Left lung (tissue), 10 donors: Measurements from ENCODE around the gene ACRV1. TPM values are rescaled to one million over a fixed set of nuclear protein-coding genes. Genes with fewer than 3 reads are reported as not detected.

Experiments
- ATAC-seq: fragments of 200-7000 bp; cut with Tn5 transposase; one replicate; pipeline ENCODE4 v1.9.1; 2020; ENCODE audit warnings: moderate library complexity
- DNase-seq, 4 donors: peaks; one replicate each; pipeline ENCODE4 v3.0.0-alpha.2; 2013 to 2020
- H3K27ac ChIP-seq, 2 donors: fragments of 200-600 bp; sonication (generic) in 1 of 2; one replicate each; pipeline versions ENCODE4 v1.5.0 to v1.8.0; 2020 to 2021
- H3K27me3 ChIP-seq, 2 donors: fragments of 200-600 bp; sonication (generic) in 1 of 2; one replicate each; pipeline versions ENCODE4 v1.5.0 to v1.8.0; 2020 to 2021
- H3K36me3 ChIP-seq, 2 donors: fragments of 200-600 bp; sonication (generic) in 1 of 2; one replicate each; pipeline versions ENCODE4 v1.5.0 to v1.8.0; 2020 to 2021
- H3K4me1 ChIP-seq, 2 donors: fragments of 200-600 bp; one replicate each; pipeline ENCODE4 v1.8.0; 2021
- H3K4me3 ChIP-seq, 2 donors: fragments of 200-600 bp; sonication (generic) in 1 of 2; one replicate each; pipeline versions ENCODE4 v1.5.0 to v1.8.0; 2020 to 2021; ENCODE audit warnings: mild to moderate bottlenecking in 1 of 2
- H3K9me3 ChIP-seq, 2 donors: fragments of 200-600 bp; sonication (generic) in 1 of 2; one replicate each; pipeline versions ENCODE4 v1.5.0 to v1.8.0; 2020 to 2021
- intact Hi-C, 2 donors: fragments of 100-400 bp; cut with DNase I; formaldehyde crosslinking; loops; one replicate each; pipeline versions ENCODE4 v1.11.2 to v1.14.2; 2022
- polyA plus RNA-seq, 6 donors: library from polyadenylated mRNA; unstranded; fragments of 120-200 nt; gene quantifications; one replicate each; pipeline ENCODE4 v1.2.1, GENCODE V29; 2013; ENCODE audit not compliant: insufficient read length in 6 of 6
- total RNA-seq, 2 donors: library from RNA; stranded (reverse); fragmentation: NEBNext Ultra II Directional; extraction: Animal tissue kit (Norgen Biotek cat#: 25700); gene quantifications; one replicate each; pipeline ENCODE4 v1.2.1, GENCODE V29; 2021
- TF ChIP-seq, protein P1 (sequence below), 2 donors: fragments of 200-600 bp; sonication (generic) in 1 of 2; IDR thresholded peaks; one replicate each; pipeline versions ENCODE4 v1.5.0 to v1.8.0; 2021; ENCODE audit warnings: antibody characterized with exemption in 2 of 2
- donor health status: DM: no; HTN: yes; CAD: no.
- donor health status: DM: no; HTN: no; CAD: no.

Gene ACRV1
- total and polyA plus RNA-seq, 8 donors: 0.84 to 1.5 (median 0.96) TPM; not detected in 2

DNA sequence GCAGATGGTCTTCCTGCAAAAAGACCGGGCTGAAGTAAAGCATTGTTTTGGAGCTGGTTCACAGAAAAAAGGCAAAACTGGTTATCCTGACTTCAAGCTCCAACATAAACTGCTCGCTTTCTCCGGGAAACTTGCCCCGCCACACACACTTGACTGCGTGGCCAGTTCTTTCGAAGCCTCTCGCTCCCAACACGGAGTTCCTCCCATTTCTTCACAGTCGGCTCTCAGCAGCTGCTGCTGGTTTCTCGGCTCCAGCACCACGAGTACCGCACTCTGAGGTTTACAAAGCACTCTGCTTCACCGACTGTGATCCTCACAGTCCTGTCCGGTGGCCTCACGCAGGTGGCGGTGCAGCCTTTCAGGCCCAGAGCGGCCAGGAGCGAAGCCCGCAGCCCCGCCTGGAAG, 55.4 kb downstream of the ACRV1 start:
- H3K27me3 ChIP-seq: no peaks in the 10 kb centered on the region
- intact Hi-C loops: no loop called here
- DNase-seq: no peak
- peaks cover 10 to 21% of the 10 kb centered on the region in 2 donors for H3K4me1 ChIP-seq
- H3K9me3 ChIP-seq: no peaks in the 10 kb centered on the region
- H3K36me3 ChIP-seq: peaks cover 0 to 24% of the 10 kb centered on the region in 2 donors
- ATAC-seq: peak; percentile 54
- peak overlapping the region; percentile 94 to 96 for H3K27ac ChIP-seq
- peak overlapping the region; percentile 71 to 73 for H3K4me3 ChIP-seq
- TF ChIP-seq, protein P1, sequence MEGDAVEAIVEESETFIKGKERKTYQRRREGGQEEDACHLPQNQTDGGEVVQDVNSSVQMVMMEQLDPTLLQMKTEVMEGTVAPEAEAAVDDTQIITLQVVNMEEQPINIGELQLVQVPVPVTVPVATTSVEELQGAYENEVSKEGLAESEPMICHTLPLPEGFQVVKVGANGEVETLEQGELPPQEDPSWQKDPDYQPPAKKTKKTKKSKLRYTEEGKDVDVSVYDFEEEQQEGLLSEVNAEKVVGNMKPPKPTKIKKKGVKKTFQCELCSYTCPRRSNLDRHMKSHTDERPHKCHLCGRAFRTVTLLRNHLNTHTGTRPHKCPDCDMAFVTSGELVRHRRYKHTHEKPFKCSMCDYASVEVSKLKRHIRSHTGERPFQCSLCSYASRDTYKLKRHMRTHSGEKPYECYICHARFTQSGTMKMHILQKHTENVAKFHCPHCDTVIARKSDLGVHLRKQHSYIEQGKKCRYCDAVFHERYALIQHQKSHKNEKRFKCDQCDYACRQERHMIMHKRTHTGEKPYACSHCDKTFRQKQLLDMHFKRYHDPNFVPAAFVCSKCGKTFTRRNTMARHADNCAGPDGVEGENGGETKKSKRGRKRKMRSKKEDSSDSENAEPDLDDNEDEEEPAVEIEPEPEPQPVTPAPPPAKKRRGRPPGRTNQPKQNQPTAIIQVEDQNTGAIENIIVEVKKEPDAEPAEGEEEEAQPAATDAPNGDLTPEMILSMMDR (IDR thresholded peaks at IDR 0.05): no peak

DNA sequence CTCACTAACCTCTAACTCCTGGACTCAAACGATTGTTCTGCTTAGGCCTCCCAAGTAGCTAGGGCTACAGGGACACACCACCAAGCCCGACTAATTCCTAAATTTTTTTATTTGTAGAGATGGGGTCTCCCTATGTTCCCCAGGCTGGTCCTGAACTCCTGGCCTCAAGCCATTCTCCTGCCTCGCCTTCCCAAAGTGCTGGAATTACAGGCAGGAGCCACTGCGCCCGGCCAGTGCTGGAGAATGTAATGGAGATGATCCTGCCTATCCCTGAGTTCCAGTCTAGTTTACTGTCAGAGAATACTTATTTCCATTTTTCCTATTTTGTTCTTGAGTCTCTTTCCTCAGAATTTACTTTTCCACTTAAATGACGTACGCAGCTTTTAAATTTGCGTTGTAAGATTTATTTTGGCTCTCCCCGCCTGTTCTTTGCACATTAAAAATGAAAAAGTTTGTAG, 55.9 kb downstream of the ACRV1 start, which contains the start of gene CHEK1:
Gene CHEK1, plus strand, starts transcription at position 408 of the 458 bp plus-strand sequence. CDS start 1,606 bp downstream, outside the sequence.
- Histone ChIP-seq H3K27ac (peak within 1 kb of the TSS; percentile 94 to 96), H3K4me1 (peaks cover 10 to 21% of the 10 kb centered on the region in 2 donors), H3K9me3 (no peaks in the 10 kb centered on the region), H3K27me3 (no peaks in the 10 kb centered on the region), H3K4me3 (peak within 1 kb of the TSS; percentile 71 to 73), H3K36me3 (peaks cover 2 to 28% of the 10 kb centered on the region in 2 donors)
- ATAC-seq (no peak), DNase-seq (no peak)
- intact Hi-C loops: no loop called here
- TF ChIP-seq, protein P1 (IDR thresholded peaks at IDR 0.05): no peak

GRCh38 chr11:125623064-125623463, 57.6 kb downstream of the ACRV1 start:
- H3K4me1 ChIP-seq: peaks cover 10 to 21% of the 10 kb centered on the region in 2 donors
- peaks cover 4 to 45% of the 10 kb centered on the region in 2 donors for H3K36me3 ChIP-seq
- no peak overlapping the region for H3K27ac ChIP-seq
- no peaks in the 10 kb centered on the region for H3K9me3 ChIP-seq
- no peaks in the 10 kb centered on the region for H3K27me3 ChIP-seq
- DNase-seq: no peak
- no peak overlapping the region for H3K4me3 ChIP-seq
- ATAC-seq: no peak
- intact Hi-C loops: no loop called here
- TF ChIP-seq, protein P1 (IDR thresholded peaks at IDR 0.05): no peak

DNA sequence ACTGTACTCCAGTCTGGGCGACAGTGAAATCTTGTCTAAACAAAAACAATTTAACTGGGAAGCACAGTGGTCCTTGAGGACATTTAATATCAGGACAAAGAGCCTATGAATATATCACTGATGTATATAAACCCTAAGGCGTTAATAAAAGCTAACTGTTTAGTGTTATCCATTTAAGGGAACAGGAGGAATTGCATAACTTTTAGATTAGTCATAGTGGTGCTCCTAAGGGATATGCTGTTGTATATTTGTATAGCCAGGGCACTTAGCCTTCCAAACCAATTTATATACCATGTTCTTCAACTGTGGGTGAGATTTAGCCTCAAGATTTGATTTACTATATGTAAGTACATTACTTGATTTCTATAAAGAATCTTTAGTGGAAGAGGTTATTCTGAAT, 58.7 kb downstream of the ACRV1 start:
- intact Hi-C loops: no loop called here
- DNase-seq: no peak
- H3K9me3 ChIP-seq: no peaks in the 10 kb centered on the region
- no peak overlapping the region for H3K4me3 ChIP-seq
- TF ChIP-seq, protein P1 (IDR thresholded peaks at IDR 0.05): no peak
- no peaks in the 10 kb centered on the region for H3K27me3 ChIP-seq
- H3K36me3 ChIP-seq: peaks cover 4 to 56% of the 10 kb centered on the region in 2 donors
- H3K4me1 ChIP-seq: peaks cover 9 to 19% of the 10 kb centered on the region in 2 donors
- no peak for ATAC-seq
- no peak overlapping the region for H3K27ac ChIP-seq

Other genes with a start within 250 kb of the ACRV1 start
- gene FEZ1, start 184.6 kb downstream of the ACRV1 start, total RNA-seq: 10 to 100 TPM; 31.8 to 41.1 TPM
- 10 to 100 TPM; 28.1 to 35.3 (median 28.6) TPM for gene FEZ1, start 184.6 kb downstream of the ACRV1 start, polyA plus RNA-seq
- 10 to 100 TPM; 89.0 to 92.9 TPM for gene EI24, start 111.4 kb downstream of the ACRV1 start, total RNA-seq
- gene EI24, start 111.4 kb downstream of the ACRV1 start, polyA plus RNA-seq: 100 to 1,000 TPM in 5 of 6 donors, 10 to 100 TPM in 1; 99.9 to 119 (median 111) TPM
- gene STT3A, start 88.0 kb downstream of the ACRV1 start, total RNA-seq: 100 to 1,000 TPM; 153 to 200 TPM
- 100 to 1,000 TPM; 153 to 210 (median 192) TPM for gene STT3A, start 88.0 kb downstream of the ACRV1 start, polyA plus RNA-seq
- 10 to 100 TPM; 14.4 to 18.2 TPM for gene CHEK1, start 55.7 kb downstream of the ACRV1 start, total RNA-seq
- 10 to 100 TPM; 18.0 to 31.4 (median 21.3) TPM for gene CHEK1, start 55.7 kb downstream of the ACRV1 start, polyA plus RNA-seq
- gene PATE1, start 65.4 kb upstream of the ACRV1 start, total RNA-seq: not detected
- gene PATE1, start 65.4 kb upstream of the ACRV1 start, polyA plus RNA-seq: not detected
- not detected for gene PATE2, start 98.0 kb upstream of the ACRV1 start, total RNA-seq
- gene PATE2, start 98.0 kb upstream of the ACRV1 start, polyA plus RNA-seq: under 1 TPM in 2 of 6 donors, not detected in 4; 0.07 to 0.10 TPM
- gene PATE3, start 107.3 kb upstream of the ACRV1 start, total RNA-seq: not detected
- gene PATE3, start 107.3 kb upstream of the ACRV1 start, polyA plus RNA-seq: not detected
- not detected for gene PATE4, start 152.5 kb upstream of the ACRV1 start, total RNA-seq
- under 1 TPM in 4 of 6 donors, not detected in 2; 0.17 to 0.24 (median 0.22) TPM for gene PATE4, start 152.5 kb upstream of the ACRV1 start, polyA plus RNA-seq
- 1 to 10 TPM; 3.4 to 4.9 TPM for gene HYLS1, start 206.8 kb upstream of the ACRV1 start, total RNA-seq
- 10 to 100 TPM in 4 of 6 donors, 1 to 10 TPM in 2; 8.9 to 14.4 (median 10.1) TPM for gene HYLS1, start 206.8 kb upstream of the ACRV1 start, polyA plus RNA-seq
- gene PUS3, start 222.4 kb upstream of the ACRV1 start, total RNA-seq: 10 to 100 TPM in 1 of 2 donors, 1 to 10 TPM in 1; 8.7 to 12.6 TPM
- gene PUS3, start 222.4 kb upstream of the ACRV1 start, polyA plus RNA-seq: 10 to 100 TPM; 13.5 to 19.1 (median 17.1) TPM
- under 1 TPM in 1 of 2 donors, not detected in 1; 0.47 TPM for gene DDX25, start 223.7 kb upstream of the ACRV1 start, total RNA-seq
- 1 to 10 TPM; 1.1 to 2.5 (median 2.0) TPM for gene DDX25, start 223.7 kb upstream of the ACRV1 start, polyA plus RNA-seq